ENCODE measurements around the gene ATP6AP2. TPM values are rescaled to one million over a fixed set of nuclear protein-coding genes. Genes with fewer than 3 reads are reported as not detected.

Gene ATP6AP2
- total and polyA plus RNA-seq, 12 donors = 32.3 to 164 (median 140) TPM

GRCh38 chrX:40644821-40645358, 64.1 kb downstream of the ATP6AP2 start:
- peak; percentile 58 to 84 (median 79) for DNase-seq
- Histone ChIP-seq H3K4me3 (peak overlapping the region in 1 of 4 donors; percentile 37), H3K4me1 (replicated peaks in 1 of 2) (peaks cover 8 to 42% of the 10 kb centered on the region in 2 donors), H3K36me3 (replicated peaks in 1 of 2) (no peaks in the 10 kb centered on the region), H3K27ac (peak overlapping the region; percentile 30 to 82 (median 66)), H3K27me3 (no peaks in the 10 kb centered on the region), H3K9me3 (replicated peaks in 1 of 3) (no peaks in the 10 kb centered on the region)
- intact Hi-C loops (cut with DNase I) = loop anchor here in 1 of 2 donors (10.0 kb wide), 1 partner anchor 100 kb away; no protein-coding TSS in a partner anchor
- TF ChIP-seq POLR2A (IDR thresholded peaks at IDR 0.05) = peak in 1 of 2 donors; percentile 14
- no peak for TF ChIP-seq CTCF (IDR thresholded peaks at IDR 0.05)
- WGBS, 4 donors = 0 to 25% (median 12%) methylated on average over 4 of the region's 4 CpGs

GRCh38 chrX:40646489-40647306, 65.9 kb downstream of the ATP6AP2 start:
- H3K4me1 ChIP-seq (replicated peaks in 1 of 2) = peaks cover 8 to 42% of the 10 kb centered on the region in 2 donors
- DNase-seq = peak; percentile 40 to 61 (median 50)
- H3K27ac ChIP-seq = peak overlapping the region; percentile 46 to 87 (median 71)
- TF ChIP-seq CTCF (IDR thresholded peaks at IDR 0.05) (no peak), POLR2A (IDR thresholded peaks at IDR 0.05) (no peak)
- H3K9me3 ChIP-seq (replicated peaks in 1 of 3) = no peaks in the 10 kb centered on the region
- intact Hi-C loops (cut with DNase I) = loop anchor here in 1 of 2 donors (10.0 kb wide), 1 partner anchor 102 kb away; no protein-coding TSS in a partner anchor
- H3K36me3 ChIP-seq (replicated peaks in 1 of 2) = no peaks in the 10 kb centered on the region
- peak overlapping the region in 3 of 4 donors; percentile 42 to 95 (median 77) for H3K4me3 ChIP-seq
- H3K27me3 ChIP-seq = no peaks in the 10 kb centered on the region
- WGBS, 4 donors = 3 to 16% (median 8%) methylated on average over 21 to 33 of the region's 33 CpGs; no CpG with 5 or more reads in 1 of the 4 donors

GRCh38 chrX:40647307-40648197, 66.8 kb downstream of the ATP6AP2 start, which contains the start of gene CXorf38:
Gene CXorf38, minus strand, starts transcription at chrX:40647561. Its CDS starts 41 bp downstream, at chrX:40647520.
- H3K4me3 ChIP-seq = peak within 1 kb of the TSS in 3 of 4 donors; percentile 42 to 95 (median 77)
- intact Hi-C loops (cut with DNase I) = loop anchor here in 1 of 2 donors (10.0 kb wide), 1 partner anchor 103 kb away; no protein-coding TSS in a partner anchor
- no peak for TF ChIP-seq CTCF (IDR thresholded peaks at IDR 0.05)
- TF ChIP-seq POLR2A (IDR thresholded peaks at IDR 0.05) = peak; percentile 20 to 63
- H3K27me3 ChIP-seq = no peaks in the 10 kb centered on the region
- H3K36me3 ChIP-seq (replicated peaks in 1 of 2) = no peaks in the 10 kb centered on the region
- H3K9me3 ChIP-seq (replicated peaks in 1 of 3) = no peaks in the 10 kb centered on the region
- WGBS, 4 donors = 2 to 38% (median 5%) methylated on average over 4 to 66 of the region's 66 CpGs
- peak; percentile 91 to 96 (median 95) for DNase-seq
- peaks cover 8 to 39% of the 10 kb centered on the region in 2 donors for H3K4me1 ChIP-seq (replicated peaks in 1 of 2)
- peak within 1 kb of the TSS; percentile 46 to 87 (median 71) for H3K27ac ChIP-seq

All from adrenal gland (tissue), 12 donors.